Measurements from ENCODE around the gene OR10A4.

Gene OR10A4

DNA sequence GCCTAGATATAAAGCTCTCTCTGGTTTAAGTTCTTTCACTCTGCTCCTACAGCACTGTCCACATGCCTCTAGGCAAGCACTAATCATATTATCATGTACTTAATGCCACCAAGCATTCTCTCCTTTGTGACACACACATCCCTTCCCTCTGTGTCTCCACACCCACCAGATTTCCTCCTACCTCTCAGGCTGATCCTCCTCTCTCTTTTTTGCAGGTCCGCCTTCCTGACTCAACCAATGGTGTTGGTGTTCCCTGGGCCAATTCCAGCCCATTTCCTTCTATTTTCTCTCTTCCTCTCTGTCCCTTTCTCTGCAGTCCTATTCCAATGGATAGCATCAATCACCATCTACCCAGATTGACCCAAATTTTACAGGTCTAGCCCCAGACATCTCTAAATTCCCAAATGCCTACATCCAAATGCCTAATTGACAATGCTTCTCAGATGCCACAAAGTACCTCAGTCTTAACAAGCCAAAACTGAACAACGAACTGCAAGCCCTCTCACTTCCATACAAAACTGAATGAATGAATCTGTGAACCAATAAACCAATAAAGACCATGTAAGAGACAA lies 49.3 kb downstream of the OR10A4 start:
- ChIA-PET CTCF (interaction anchor here (0.9 to 1.2 kb wide), 3 partner anchors 29 to 740 kb away, joined by 3 to 4 read pairs (median 3); no protein-coding TSS in a partner anchor), POLR2A (interaction anchor here (1.0 to 1.3 kb wide), 2 partner anchors 12 to 13 kb away, joined by 3 to 4 read pairs; no protein-coding TSS in a partner anchor)
- no peak overlapping the region for H3K27ac ChIP-seq (ENCODE audit: extremely low read depth, low read depth, low read length)
- no peaks in the 10 kb centered on the region for H3K9me3 ChIP-seq (ENCODE audit: control insufficient read depth, insufficient read depth, low read depth, low read length)
- H3K4me1 ChIP-seq (ENCODE audit: control insufficient read depth, insufficient read depth, low read length): no peaks in the 10 kb centered on the region
- H3K36me3 ChIP-seq (ENCODE audit: control insufficient read depth in 2 of 2, insufficient read depth in 1 of 2, low read length in 2 of 2): no peaks in the 10 kb centered on the region
- peak overlapping the region; percentile 71 for H3K4me3 ChIP-seq (ENCODE audit: low read depth, low read length)
- no peak for TF ChIP-seq ZNF19 (tag by site-specific recombination; IDR thresholded peaks at IDR 0.05; ENCODE audit: low read depth)
- peak; percentile 17; the same call in 1 of the 2 replicates for TF ChIP-seq ZBTB48 (tag by site-specific recombination; IDR thresholded peaks at IDR 0.05)
- TF ChIP-seq KLF10 (tag by site-specific recombination; IDR thresholded peaks at IDR 0.05): no peak
- TF ChIP-seq, protein P1, sequence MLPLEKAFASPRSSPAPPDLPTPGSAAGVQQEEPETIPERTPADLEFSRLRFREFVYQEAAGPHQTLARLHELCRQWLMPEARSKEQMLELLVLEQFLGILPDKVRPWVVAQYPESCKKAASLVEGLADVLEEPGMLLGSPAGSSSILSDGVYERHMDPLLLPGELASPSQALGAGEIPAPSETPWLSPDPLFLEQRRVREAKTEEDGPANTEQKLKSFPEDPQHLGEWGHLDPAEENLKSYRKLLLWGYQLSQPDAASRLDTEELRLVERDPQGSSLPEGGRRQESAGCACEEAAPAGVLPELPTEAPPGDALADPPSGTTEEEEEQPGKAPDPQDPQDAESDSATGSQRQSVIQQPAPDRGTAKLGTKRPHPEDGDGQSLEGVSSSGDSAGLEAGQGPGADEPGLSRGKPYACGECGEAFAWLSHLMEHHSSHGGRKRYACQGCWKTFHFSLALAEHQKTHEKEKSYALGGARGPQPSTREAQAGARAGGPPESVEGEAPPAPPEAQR (tag by site-specific recombination; IDR thresholded peaks at IDR 0.05): no peak
- TF ChIP-seq SP3 (tag by site-specific recombination; IDR thresholded peaks at IDR 0.05): peak; percentile 38; the same call in 1 of the 2 replicates
- TF ChIP-seq, protein P2, sequence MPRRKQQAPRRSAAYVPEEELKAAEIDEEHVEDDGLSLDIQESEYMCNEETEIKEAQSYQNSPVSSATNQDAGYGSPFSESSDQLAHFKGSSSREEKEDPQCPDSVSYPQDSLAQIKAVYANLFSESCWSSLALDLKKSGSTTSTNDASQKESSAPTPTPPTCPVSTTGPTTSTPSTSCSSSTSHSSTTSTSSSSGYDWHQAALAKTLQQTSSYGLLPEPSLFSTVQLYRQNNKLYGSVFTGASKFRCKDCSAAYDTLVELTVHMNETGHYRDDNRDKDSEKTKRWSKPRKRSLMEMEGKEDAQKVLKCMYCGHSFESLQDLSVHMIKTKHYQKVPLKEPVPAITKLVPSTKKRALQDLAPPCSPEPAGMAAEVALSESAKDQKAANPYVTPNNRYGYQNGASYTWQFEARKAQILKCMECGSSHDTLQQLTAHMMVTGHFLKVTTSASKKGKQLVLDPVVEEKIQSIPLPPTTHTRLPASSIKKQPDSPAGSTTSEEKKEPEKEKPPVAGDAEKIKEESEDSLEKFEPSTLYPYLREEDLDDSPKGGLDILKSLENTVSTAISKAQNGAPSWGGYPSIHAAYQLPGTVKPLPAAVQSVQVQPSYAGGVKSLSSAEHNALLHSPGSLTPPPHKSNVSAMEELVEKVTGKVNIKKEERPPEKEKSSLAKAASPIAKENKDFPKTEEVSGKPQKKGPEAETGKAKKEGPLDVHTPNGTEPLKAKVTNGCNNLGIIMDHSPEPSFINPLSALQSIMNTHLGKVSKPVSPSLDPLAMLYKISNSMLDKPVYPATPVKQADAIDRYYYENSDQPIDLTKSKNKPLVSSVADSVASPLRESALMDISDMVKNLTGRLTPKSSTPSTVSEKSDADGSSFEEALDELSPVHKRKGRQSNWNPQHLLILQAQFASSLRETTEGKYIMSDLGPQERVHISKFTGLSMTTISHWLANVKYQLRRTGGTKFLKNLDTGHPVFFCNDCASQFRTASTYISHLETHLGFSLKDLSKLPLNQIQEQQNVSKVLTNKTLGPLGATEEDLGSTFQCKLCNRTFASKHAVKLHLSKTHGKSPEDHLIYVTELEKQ (tag by site-specific recombination; IDR thresholded peaks at IDR 0.05; ENCODE audit: borderline replicate concordance): no peak
- TF ChIP-seq ZNF623 (tag by site-specific recombination; IDR thresholded peaks at IDR 0.05): no peak
- TF ChIP-seq ZNF610 (tag by site-specific recombination; IDR thresholded peaks at IDR 0.05; ENCODE audit: borderline replicate concordance): 0 out of 2 replicates have a peak, but pooled peaks have one; percentile 22
- TF ChIP-seq, protein P3, sequence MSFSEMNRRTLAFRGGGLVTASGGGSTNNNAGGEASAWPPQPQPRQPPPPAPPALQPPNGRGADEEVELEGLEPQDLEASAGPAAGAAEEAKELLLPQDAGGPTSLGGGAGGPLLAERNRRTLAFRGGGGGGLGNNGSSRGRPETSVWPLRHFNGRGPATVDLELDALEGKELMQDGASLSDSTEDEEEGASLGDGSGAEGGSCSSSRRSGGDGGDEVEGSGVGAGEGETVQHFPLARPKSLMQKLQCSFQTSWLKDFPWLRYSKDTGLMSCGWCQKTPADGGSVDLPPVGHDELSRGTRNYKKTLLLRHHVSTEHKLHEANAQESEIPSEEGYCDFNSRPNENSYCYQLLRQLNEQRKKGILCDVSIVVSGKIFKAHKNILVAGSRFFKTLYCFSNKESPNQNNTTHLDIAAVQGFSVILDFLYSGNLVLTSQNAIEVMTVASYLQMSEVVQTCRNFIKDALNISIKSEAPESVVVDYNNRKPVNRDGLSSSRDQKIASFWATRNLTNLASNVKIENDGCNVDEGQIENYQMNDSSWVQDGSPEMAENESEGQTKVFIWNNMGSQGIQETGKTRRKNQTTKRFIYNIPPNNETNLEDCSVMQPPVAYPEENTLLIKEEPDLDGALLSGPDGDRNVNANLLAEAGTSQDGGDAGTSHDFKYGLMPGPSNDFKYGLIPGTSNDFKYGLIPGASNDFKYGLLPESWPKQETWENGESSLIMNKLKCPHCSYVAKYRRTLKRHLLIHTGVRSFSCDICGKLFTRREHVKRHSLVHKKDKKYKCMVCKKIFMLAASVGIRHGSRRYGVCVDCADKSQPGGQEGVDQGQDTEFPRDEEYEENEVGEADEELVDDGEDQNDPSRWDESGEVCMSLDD (tag by site-specific recombination; IDR thresholded peaks at IDR 0.05): peak; percentile 21; the same call in 1 of the 2 replicates
- TF ChIP-seq TRIM28 (IDR thresholded peaks at IDR 0.05; ENCODE audit: borderline replicate concordance, low read length): peak; percentile 83; the same call in 1 of the 2 replicates
- TF ChIP-seq, protein P4, sequence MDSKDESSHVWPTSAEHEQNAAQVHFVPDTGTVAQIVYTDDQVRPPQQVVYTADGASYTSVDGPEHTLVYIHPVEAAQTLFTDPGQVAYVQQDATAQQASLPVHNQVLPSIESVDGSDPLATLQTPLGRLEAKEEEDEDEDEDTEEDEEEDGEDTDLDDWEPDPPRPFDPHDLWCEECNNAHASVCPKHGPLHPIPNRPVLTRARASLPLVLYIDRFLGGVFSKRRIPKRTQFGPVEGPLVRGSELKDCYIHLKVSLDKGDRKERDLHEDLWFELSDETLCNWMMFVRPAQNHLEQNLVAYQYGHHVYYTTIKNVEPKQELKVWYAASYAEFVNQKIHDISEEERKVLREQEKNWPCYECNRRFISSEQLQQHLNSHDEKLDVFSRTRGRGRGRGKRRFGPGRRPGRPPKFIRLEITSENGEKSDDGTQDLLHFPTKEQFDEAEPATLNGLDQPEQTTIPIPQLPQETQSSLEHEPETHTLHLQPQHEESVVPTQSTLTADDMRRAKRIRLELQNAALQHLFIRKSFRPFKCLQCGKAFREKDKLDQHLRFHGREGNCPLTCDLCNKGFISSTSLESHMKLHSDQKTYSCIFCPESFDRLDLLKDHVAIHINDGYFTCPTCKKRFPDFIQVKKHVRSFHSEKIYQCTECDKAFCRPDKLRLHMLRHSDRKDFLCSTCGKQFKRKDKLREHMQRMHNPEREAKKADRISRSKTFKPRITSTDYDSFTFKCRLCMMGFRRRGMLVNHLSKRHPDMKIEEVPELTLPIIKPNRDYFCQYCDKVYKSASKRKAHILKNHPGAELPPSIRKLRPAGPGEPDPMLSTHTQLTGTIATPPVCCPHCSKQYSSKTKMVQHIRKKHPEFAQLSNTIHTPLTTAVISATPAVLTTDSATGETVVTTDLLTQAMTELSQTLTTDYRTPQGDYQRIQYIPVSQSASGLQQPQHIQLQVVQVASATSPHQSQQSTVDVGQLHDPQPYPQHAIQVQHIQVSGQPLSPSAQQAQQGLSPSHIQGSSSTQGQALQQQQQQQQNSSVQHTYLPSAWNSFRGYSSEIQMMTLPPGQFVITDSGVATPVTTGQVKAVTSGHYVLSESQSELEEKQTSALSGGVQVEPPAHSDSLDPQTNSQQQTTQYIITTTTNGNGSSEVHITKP (tag by site-specific recombination; IDR thresholded peaks at IDR 0.05): peak; percentile 43; the same call in 1 of the 2 replicates
- no peak for TF ChIP-seq ZNF48 (tag by site-specific recombination; IDR thresholded peaks at IDR 0.05)
- no peak for TF ChIP-seq ZNF529 (tag by site-specific recombination; IDR thresholded peaks at IDR 0.05; ENCODE audit: insufficient replicate concordance)
- TF ChIP-seq, protein P5, sequence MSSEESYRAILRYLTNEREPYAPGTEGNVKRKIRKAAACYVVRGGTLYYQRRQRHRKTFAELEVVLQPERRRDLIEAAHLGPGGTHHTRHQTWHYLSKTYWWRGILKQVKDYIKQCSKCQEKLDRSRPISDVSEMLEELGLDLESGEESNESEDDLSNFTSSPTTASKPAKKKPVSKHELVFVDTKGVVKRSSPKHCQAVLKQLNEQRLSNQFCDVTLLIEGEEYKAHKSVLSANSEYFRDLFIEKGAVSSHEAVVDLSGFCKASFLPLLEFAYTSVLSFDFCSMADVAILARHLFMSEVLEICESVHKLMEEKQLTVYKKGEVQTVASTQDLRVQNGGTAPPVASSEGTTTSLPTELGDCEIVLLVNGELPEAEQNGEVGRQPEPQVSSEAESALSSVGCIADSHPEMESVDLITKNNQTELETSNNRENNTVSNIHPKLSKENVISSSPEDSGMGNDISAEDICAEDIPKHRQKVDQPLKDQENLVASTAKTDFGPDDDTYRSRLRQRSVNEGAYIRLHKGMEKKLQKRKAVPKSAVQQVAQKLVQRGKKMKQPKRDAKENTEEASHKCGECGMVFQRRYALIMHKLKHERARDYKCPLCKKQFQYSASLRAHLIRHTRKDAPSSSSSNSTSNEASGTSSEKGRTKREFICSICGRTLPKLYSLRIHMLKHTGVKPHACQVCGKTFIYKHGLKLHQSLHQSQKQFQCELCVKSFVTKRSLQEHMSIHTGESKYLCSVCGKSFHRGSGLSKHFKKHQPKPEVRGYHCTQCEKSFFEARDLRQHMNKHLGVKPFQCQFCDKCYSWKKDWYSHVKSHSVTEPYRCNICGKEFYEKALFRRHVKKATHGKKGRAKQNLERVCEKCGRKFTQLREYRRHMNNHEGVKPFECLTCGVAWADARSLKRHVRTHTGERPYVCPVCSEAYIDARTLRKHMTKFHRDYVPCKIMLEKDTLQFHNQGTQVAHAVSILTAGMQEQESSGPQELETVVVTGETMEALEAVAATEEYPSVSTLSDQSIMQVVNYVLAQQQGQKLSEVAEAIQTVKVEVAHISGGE (tag by site-specific recombination; conservative IDR thresholded peaks at IDR 0.05; ENCODE audit: low read depth): no peak
- no peak for TF ChIP-seq ZNF548 (tag by site-specific recombination; IDR thresholded peaks at IDR 0.05)
- TF ChIP-seq ZNF654 (tag by site-specific recombination; IDR thresholded peaks at IDR 0.05; ENCODE audit: low read depth): no peak
- no peak for TF ChIP-seq ZNF670 (tag by site-specific recombination; IDR thresholded peaks at IDR 0.05; ENCODE audit: low read depth)
- peak; percentile 56; the same call in 1 of the 2 replicates for TF ChIP-seq ZNF2 (tag by site-specific recombination; IDR thresholded peaks at IDR 0.05)
- TF ChIP-seq ZNF184 (tag by site-specific recombination; IDR thresholded peaks at IDR 0.05): no peak
- TF ChIP-seq ZNF76 (tag by site-specific recombination; IDR thresholded peaks at IDR 0.05; ENCODE audit: borderline replicate concordance, low read depth): no peak
